ENCODE measurements around the gene PDS5A.

Gene PDS5A

GRCh38 chr4:39852636-39853035 is 125.1 kb downstream of the PDS5A start:
- no peak overlapping the region for H3K23ac ChIP-seq (ENCODE audit: low read length)
- no CpG with 5 or more reads among the region's 4 CpGs for WGBS (ENCODE audit: extremely low coverage, insufficient coverage, insufficient read length)
- no peak overlapping the region for H4K91ac ChIP-seq (ENCODE audit: low read depth, low read length)
- H4K12ac ChIP-seq (ENCODE audit: low read depth, low read length): no peak overlapping the region
- H3K4me1 ChIP-seq (ENCODE audit: control insufficient read depth in 1 of 2, insufficient read depth in 2 of 2, low read length in 2 of 2): no peaks in the 10 kb centered on the region
- no peaks in the 10 kb centered on the region for H3K27me3 ChIP-seq (ENCODE audit: insufficient read depth, low read length)
- H3K27ac ChIP-seq (ENCODE audit: low read depth, low read length): no peak overlapping the region
- no peak overlapping the region for H3K4me2 ChIP-seq (ENCODE audit: low read length)
- no peak overlapping the region for H2AFZ ChIP-seq (ENCODE audit: insufficient read depth, low read length, poor library complexity)
- no peaks in the 10 kb centered on the region for H3K9me3 ChIP-seq (ENCODE audit: insufficient read depth, low read depth, low read length)
- H2AK5ac ChIP-seq (ENCODE audit: low read length): no peak overlapping the region
- H4K8ac ChIP-seq (ENCODE audit: low read depth, low read length): no peak overlapping the region
- H2BK120ac ChIP-seq (ENCODE audit: insufficient read depth, low read length, poor library complexity): no peak overlapping the region
- H3K9ac ChIP-seq (ENCODE audit: low read length): no peak overlapping the region
- no peak overlapping the region for H3K4ac ChIP-seq (ENCODE audit: low read depth, low read length)
- H3K14ac ChIP-seq (ENCODE audit: low read length): no peak overlapping the region
- no peak for DNase-seq
- H3K36me3 ChIP-seq (ENCODE audit: control insufficient read depth in 1 of 2, insufficient read depth in 2 of 2, low read length in 2 of 2): peaks cover 3 to 12% of the 10 kb centered on the region in 2 experiments
- H2BK5ac ChIP-seq (ENCODE audit: low read depth, low read length, poor library complexity): no peak overlapping the region
- no peak overlapping the region for H3K4me3 ChIP-seq (ENCODE audit: low read depth, low read length)
- H3K79me2 ChIP-seq (ENCODE audit: control insufficient read depth, insufficient read depth, low read length, poor library complexity): no peaks in the 10 kb centered on the region
- no peaks in the 10 kb centered on the region for H3K79me1 ChIP-seq (ENCODE audit: low read length)
- no peak overlapping the region for H2BK12ac ChIP-seq (ENCODE audit: low read length)
- no peak overlapping the region for H3K18ac ChIP-seq (ENCODE audit: low read length)

- no peak overlapping the region for H2BK12ac ChIP-seq (ENCODE audit: low read length)
- no peaks in the 10 kb centered on the region for H3K9me3 ChIP-seq (ENCODE audit: insufficient read depth, low read depth, low read length)
- no peaks in the 10 kb centered on the region for H3K79me1 ChIP-seq (ENCODE audit: low read length)
- H3K79me2 ChIP-seq (ENCODE audit: control insufficient read depth, insufficient read depth, low read length, poor library complexity): no peaks in the 10 kb centered on the region
- no peak overlapping the region for H2BK5ac ChIP-seq (ENCODE audit: low read depth, low read length, poor library complexity)
- H4K8ac ChIP-seq (ENCODE audit: low read depth, low read length): no peak overlapping the region
- no peak overlapping the region for H3K14ac ChIP-seq (ENCODE audit: low read length)
- peaks cover 8 to 14% of the 10 kb centered on the region in 2 experiments for H3K36me3 ChIP-seq (ENCODE audit: control insufficient read depth in 1 of 2, insufficient read depth in 2 of 2, low read length in 2 of 2)
- no peak overlapping the region for H4K91ac ChIP-seq (ENCODE audit: low read depth, low read length)
- H4K12ac ChIP-seq (ENCODE audit: low read depth, low read length): no peak overlapping the region
- H3K23ac ChIP-seq (ENCODE audit: low read length): no peak overlapping the region
- H2AFZ ChIP-seq (ENCODE audit: insufficient read depth, low read length, poor library complexity): no peak overlapping the region
- no peak for DNase-seq
- H3K4ac ChIP-seq (ENCODE audit: low read depth, low read length): no peak overlapping the region
- H3K18ac ChIP-seq (ENCODE audit: low read length): no peak overlapping the region
- no peaks in the 10 kb centered on the region for H3K4me1 ChIP-seq (ENCODE audit: control insufficient read depth in 1 of 2, insufficient read depth in 2 of 2, low read length in 2 of 2)
- no peak overlapping the region for H3K4me2 ChIP-seq (ENCODE audit: low read length)
- no peak overlapping the region for H3K27ac ChIP-seq (ENCODE audit: low read depth, low read length)
- no peaks in the 10 kb centered on the region for H3K27me3 ChIP-seq (ENCODE audit: insufficient read depth, low read length)
- H2AK5ac ChIP-seq (ENCODE audit: low read length): no peak overlapping the region
- no peak overlapping the region for H3K4me3 ChIP-seq (ENCODE audit: low read depth, low read length)
- no peak overlapping the region for H3K9ac ChIP-seq (ENCODE audit: low read length)
- H2BK120ac ChIP-seq (ENCODE audit: insufficient read depth, low read length, poor library complexity): no peak overlapping the region
Observed at GRCh38 chr4:39850727-39851126, 127.0 kb downstream of the PDS5A start.

DNA sequence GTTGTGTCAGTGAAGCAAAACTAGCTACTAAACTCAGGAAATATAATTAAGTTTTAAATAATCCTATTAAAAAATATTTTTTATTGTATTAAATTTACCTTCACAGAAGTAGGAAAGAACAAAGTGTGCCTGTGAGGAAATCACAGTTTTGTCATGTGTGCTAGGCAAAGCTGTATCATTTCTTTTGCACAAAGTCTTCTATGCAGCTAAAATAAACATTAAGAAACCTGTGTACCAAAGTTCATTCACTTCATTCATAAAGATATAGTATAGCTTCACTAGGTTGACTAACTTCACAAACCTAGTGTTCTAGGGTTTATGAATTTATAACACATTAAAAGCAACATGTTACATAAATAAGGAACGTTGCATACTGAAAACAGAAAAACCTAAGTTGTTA is 131.0 kb downstream of the PDS5A start:
- Histone ChIP-seq H4K91ac (ENCODE audit: low read depth, low read length) (no peak overlapping the region), H3K9ac (ENCODE audit: low read length) (no peak overlapping the region), H3K23ac (ENCODE audit: low read length) (no peak overlapping the region), H2BK12ac (ENCODE audit: low read length) (no peak overlapping the region), H3K4me1 (ENCODE audit: control insufficient read depth in 1 of 2, insufficient read depth in 2 of 2, low read length in 2 of 2) (no peaks in the 10 kb centered on the region), H3K4me2 (ENCODE audit: low read length) (no peak overlapping the region), H3K9me3 (ENCODE audit: insufficient read depth, low read depth, low read length) (no peaks in the 10 kb centered on the region), H3K79me2 (ENCODE audit: control insufficient read depth, insufficient read depth, low read length, poor library complexity) (no peaks in the 10 kb centered on the region), H3K27ac (ENCODE audit: low read depth, low read length) (no peak overlapping the region), H3K4ac (ENCODE audit: low read depth, low read length) (no peak overlapping the region), H2BK120ac (ENCODE audit: insufficient read depth, low read length, poor library complexity) (no peak overlapping the region), H2AFZ (ENCODE audit: insufficient read depth, low read length, poor library complexity) (no peak overlapping the region), H4K12ac (ENCODE audit: low read depth, low read length) (no peak overlapping the region), H2AK5ac (ENCODE audit: low read length) (no peak overlapping the region), H2BK5ac (ENCODE audit: low read depth, low read length, poor library complexity) (no peak overlapping the region), H3K79me1 (ENCODE audit: low read length) (no peaks in the 10 kb centered on the region), H4K8ac (ENCODE audit: low read depth, low read length) (no peak overlapping the region), H3K27me3 (ENCODE audit: insufficient read depth, low read length) (no peaks in the 10 kb centered on the region), H3K36me3 (ENCODE audit: control insufficient read depth in 1 of 2, insufficient read depth in 2 of 2, low read length in 2 of 2) (peaks cover 14 to 20% of the 10 kb centered on the region in 2 experiments), H3K18ac (ENCODE audit: low read length) (no peak overlapping the region), H3K4me3 (ENCODE audit: low read depth, low read length) (no peak overlapping the region), H3K14ac (ENCODE audit: low read length) (no peak overlapping the region)
- no CpG with 5 or more reads among the region's 1 CpG for WGBS (ENCODE audit: extremely low coverage, insufficient coverage, insufficient read length)
- DNase-seq: no peak

DNA sequence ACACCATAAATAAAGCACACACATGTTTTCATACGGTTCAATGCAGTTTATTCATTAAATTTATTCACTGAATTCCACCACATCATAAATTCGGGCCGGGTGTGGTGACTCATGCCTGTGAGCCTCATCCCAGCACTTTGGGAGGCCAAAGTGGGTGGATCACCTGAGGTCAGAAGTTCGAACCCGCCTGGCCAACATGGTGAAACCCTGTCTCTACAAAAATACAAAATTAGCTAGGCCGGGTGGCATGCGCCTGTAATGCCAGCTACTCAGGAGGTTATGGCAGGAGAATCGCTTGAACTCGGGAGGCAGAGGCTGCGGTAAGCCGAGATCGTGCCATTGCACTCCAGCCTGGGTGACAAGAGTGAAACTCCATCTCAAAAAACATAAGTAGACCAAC is 131.6 kb downstream of the PDS5A start:
- no peak overlapping the region for H2BK12ac ChIP-seq (ENCODE audit: low read length)
- no peak overlapping the region for H2BK120ac ChIP-seq (ENCODE audit: insufficient read depth, low read length, poor library complexity)
- no CpG with 5 or more reads among the region's 12 CpGs for WGBS (ENCODE audit: extremely low coverage, insufficient coverage, insufficient read length)
- H3K4me1 ChIP-seq (ENCODE audit: control insufficient read depth in 1 of 2, insufficient read depth in 2 of 2, low read length in 2 of 2): no peaks in the 10 kb centered on the region
- H2AFZ ChIP-seq (ENCODE audit: insufficient read depth, low read length, poor library complexity): no peak overlapping the region
- H4K91ac ChIP-seq (ENCODE audit: low read depth, low read length): no peak overlapping the region
- H3K79me1 ChIP-seq (ENCODE audit: low read length): no peaks in the 10 kb centered on the region
- H3K23ac ChIP-seq (ENCODE audit: low read length): no peak overlapping the region
- no peak overlapping the region for H2BK5ac ChIP-seq (ENCODE audit: low read depth, low read length, poor library complexity)
- no peak overlapping the region for H3K27ac ChIP-seq (ENCODE audit: low read depth, low read length)
- peaks cover 16 to 25% of the 10 kb centered on the region in 2 experiments for H3K36me3 ChIP-seq (ENCODE audit: control insufficient read depth in 1 of 2, insufficient read depth in 2 of 2, low read length in 2 of 2)
- H3K79me2 ChIP-seq (ENCODE audit: control insufficient read depth, insufficient read depth, low read length, poor library complexity): no peaks in the 10 kb centered on the region
- no peak for DNase-seq
- H3K4me2 ChIP-seq (ENCODE audit: low read length): no peak overlapping the region
- H3K27me3 ChIP-seq (ENCODE audit: insufficient read depth, low read length): no peaks in the 10 kb centered on the region
- no peak overlapping the region for H3K18ac ChIP-seq (ENCODE audit: low read length)
- no peak overlapping the region for H3K9ac ChIP-seq (ENCODE audit: low read length)
- no peak overlapping the region for H3K4ac ChIP-seq (ENCODE audit: low read depth, low read length)
- H3K9me3 ChIP-seq (ENCODE audit: insufficient read depth, low read depth, low read length): no peaks in the 10 kb centered on the region
- H4K12ac ChIP-seq (ENCODE audit: low read depth, low read length): no peak overlapping the region
- no peak overlapping the region for H4K8ac ChIP-seq (ENCODE audit: low read depth, low read length)
- no peak overlapping the region for H2AK5ac ChIP-seq (ENCODE audit: low read length)
- no peak overlapping the region for H3K14ac ChIP-seq (ENCODE audit: low read length)
- H3K4me3 ChIP-seq (ENCODE audit: low read depth, low read length): no peak overlapping the region
